K562 (cell line): Measurements from ENCODE around the gene MTTP. TPM values are rescaled to one million over a fixed set of nuclear protein-coding genes. Genes with fewer than 3 reads are reported as not detected.

Experiments used
- ATAC-seq: fragments of 200-7000 bp; cut with Tn5 transposase; 3 replicates; pipeline ENCODE4 v1.9.1; 2020; ENCODE audit warnings: moderate library complexity
- BruUV-seq: library from RNA; stranded (reverse); fragments of 400-500 nt; replicated peaks from 2 replicates; lab custom pipeline; 2021; lab: Mats Ljungman, UMichigan
- CTCF ChIA-PET: fragments of 300-600 bp; formaldehyde crosslinking; extraction: SDS; loops from one replicate; lab custom pipeline; 2021; ENCODE audit warnings: low intra/inter-chr PET ratio; lab: Yijun Ruan, JAX
- POLR2A ChIA-PET: fragments of 300-600, 350-650 bp; sonication (Branson Sonifier 250); formaldehyde crosslinking; extraction: SDS; loops from one replicate; lab custom pipeline; 2021; ENCODE audit warnings: antibody characterized with exemption, inconsistent platforms; lab: Yijun Ruan, JAX
- DNase-seq, 4 experiments: peaks; one replicate each; pipeline versions ENCODE4 v3.0.0 to v3.0.0-alpha.2; 2011 to 2018; ENCODE audit warnings: low spot score in 3 of 4, mixed read lengths in 3 of 4; ENCODE audit errors: extremely low read depth in 1 of 4
- FAIRE-seq: peaks from 2 replicates; lab custom pipeline; 2011; peaks lifted over from hg19 to GRCh38; lab: Jason Lieb, UNC
- H2AFZ ChIP-seq: 2 replicates; pipeline ENCODE4 v1.6.0; 2011; ENCODE audit warnings: low read depth, low read length, control low read depth, inconsistent platforms
- H3K27ac ChIP-seq: fragments of 200-600 bp; 3 replicates; pipeline ENCODE4 v1.8.0; 2011; ENCODE audit warnings: low read depth, mild to moderate bottlenecking, control low read depth, inconsistent platforms, low read length, moderate library complexity, mixed read lengths; ENCODE audit errors: extremely low read depth
- H3K27me3 ChIP-seq, 2 experiments: fragments of 300-600 bp in 1 of 2; 2 replicates in 1 of 2; 3 replicates in 1 of 2; pipeline versions ENCODE4 v1.6.0 to v1.8.0; 2011; ENCODE audit warnings: inconsistent platforms in 2 of 2, low read length in 2 of 2, mild to moderate bottlenecking in 1 of 2, mixed read lengths in 1 of 2, moderate library complexity in 1 of 2; ENCODE audit not compliant: control insufficient read depth in 2 of 2, insufficient read depth in 2 of 2
- H3K36me3 ChIP-seq: fragments of 300-600 bp; 3 replicates; pipeline ENCODE4 v1.8.0; 2011; ENCODE audit warnings: mild to moderate bottlenecking, low read length, inconsistent platforms; ENCODE audit not compliant: control insufficient read depth, insufficient read depth
- H3K4me1 ChIP-seq, 2 experiments: fragments of 200-600 bp in 1 of 2; replicated peaks in 1 of 2; 2 replicates in 1 of 2; 3 replicates in 1 of 2; pipeline versions ENCODE4 v1.5.1 to v1.8.0; 2011; ENCODE audit warnings: inconsistent platforms in 2 of 2, low read length in 2 of 2, mild to moderate bottlenecking in 1 of 2, mixed read lengths in 1 of 2, moderate library complexity in 1 of 2; ENCODE audit not compliant: control insufficient read depth in 2 of 2, insufficient read depth in 2 of 2
- H3K4me2 ChIP-seq: 2 replicates; pipeline ENCODE4 v1.6.1; 2011; ENCODE audit warnings: low read length, control low read depth, inconsistent platforms, mixed read lengths; ENCODE audit not compliant: insufficient read depth
- H3K4me3 ChIP-seq: fragments of 200-600 bp; sonication (generic), shearing (Covaris generic); 2 replicates; pipeline ENCODE4 v1.5.1; 2016; ENCODE audit warnings: control low read depth, inconsistent platforms
- H3K79me2 ChIP-seq: fragments of 200-600 bp; 3 replicates; pipeline ENCODE4 v1.8.0; 2011; ENCODE audit warnings: low read length, inconsistent platforms; ENCODE audit not compliant: control insufficient read depth, insufficient read depth
- H3K9ac ChIP-seq, 2 experiments: 2 replicates each; pipeline versions ENCODE4 v1.6.0 to v1.6.1; 2011; ENCODE audit warnings: low read depth in 2 of 2, low read length in 2 of 2, control low read depth in 1 of 2, inconsistent platforms in 1 of 2, mild to moderate bottlenecking in 1 of 2, mixed read lengths in 1 of 2; ENCODE audit not compliant: insufficient read depth in 1 of 2
- H3K9me1 ChIP-seq: one replicate; pipeline ENCODE4 v1.6.0; 2011; ENCODE audit warnings: inconsistent platforms, mild to moderate bottlenecking, low read length, moderate library complexity; ENCODE audit not compliant: control insufficient read depth, insufficient read depth
- H3K9me3 ChIP-seq: replicated peaks from 2 replicates; pipeline ENCODE4 v1.5.1; 2011; ENCODE audit warnings: low read depth, low read length, inconsistent platforms; ENCODE audit not compliant: control insufficient read depth, insufficient read depth
- H4K20me1 ChIP-seq: replicated peaks from 2 replicates; pipeline ENCODE4 v1.6.1; 2011; ENCODE audit warnings: low read length, inconsistent platforms, mixed read lengths; ENCODE audit not compliant: control insufficient read depth, insufficient read depth
- CREB3 ChIP-seq: fragments of 450-650 bp; conservative IDR thresholded peaks from 2 replicates; pipeline ENCODE4 v1.6.1; 2016; ENCODE audit warnings: missing genetic modification characterization, low read depth, mild to moderate bottlenecking, missing compliant biosample characterization, moderate library complexity
- NR2C2 ChIP-seq, 2 experiments: fragments of 200-800 bp in 1 of 2; sonication (Bioruptor generic) in 1 of 2; sonication (generic) in 1 of 2; formaldehyde crosslinking in 1 of 2; IDR thresholded peaks; 2 replicates each; pipeline versions ENCODE4 v1.6.1 to v1.8.0; 2016 to 2022; ENCODE audit warnings: mild to moderate bottlenecking in 1 of 2, missing compliant biosample characterization in 1 of 2, missing genetic modification characterization in 1 of 2, missing genetic modification reagents in 1 of 2
- NR3C1 ChIP-seq: sonication (generic); formaldehyde crosslinking; IDR thresholded peaks from 2 replicates; pipeline ENCODE4 v1.8.1; 2022; ENCODE audit warnings: missing genetic modification reagents
- POLR2A ChIP-seq: fragments of 450-650 bp; conservative IDR thresholded peaks from 2 replicates; pipeline ENCODE4 v1.6.1; 2016
- SPI1 ChIP-seq: IDR thresholded peaks from 2 replicates; pipeline ENCODE4 v1.6.1; 2011; ENCODE audit warnings: low read depth, low read length, control low read depth, borderline replicate concordance
- WGBS: fragments of 100-300 bp; shearing (Covaris generic); methylation state at CpG from one replicate; pipeline ENCODE4 v1.1.6; 2016; ENCODE audit warnings: low coverage, mixed read lengths; ENCODE audit not compliant: insufficient coverage; ENCODE audit errors: missing lambda C conversion rate; 5-methylcytosine and 5-hydroxymethylcytosine counted together
- in situ Hi-C: fragments of 300-500 bp; cut with MboI; formaldehyde crosslinking; loops from 4 replicates; pipeline ENCODE4 v1.15.0; 2018; ENCODE audit warnings: inconsistent platforms, mixed read lengths
- intact Hi-C: fragments of 100-400 bp; cut with micrococcal nuclease; formaldehyde crosslinking; loops from 2 replicates; pipeline ENCODE4 v1.14.2; 2022
- polyA plus RNA-seq, 8 experiments: library from polyadenylated mRNA; depleted of rRNA in 4 of 8; stranded (reverse) in 5 of 8; unstranded in 3 of 8; fragments of >200 nt; fragmentation: Nextera tagmentation in 2 of 8; fragmentation: Illumina TruSeq in 1 of 8; extraction: Ambion mirVana in 2 of 8; extraction: Trizol in 1 of 8; gene quantifications; 2 replicates each; pipeline versions ENCODE4 v1.2.1 to v1.2.3, GENCODE V29; 2011 to 2014; ENCODE audit warnings: inconsistent platforms in 1 of 8, missing spikeins in 1 of 8
- total RNA-seq, 7 experiments: library from RNA; depleted of rRNA in 6 of 7; stranded (reverse); fragments of >200 nt in 6 of 7; fragmentation: Illumina TruSeq in 2 of 7; extraction: Trizol in 2 of 7; gene quantifications; 2 replicates each; pipeline versions ENCODE4 v1.2.1 to v1.2.3, GENCODE V29; 2011 to 2021; ENCODE audit warnings: low replicate concordance in 1 of 7

The MTTP gene
- total and polyA plus RNA-seq, 9 of the 15 experiments (the other 6 are each of a cell fraction or from before 2014, with no cell fraction given) = 0.01 to 0.29 (median 0.04) TPM; not detected in 2

DNA sequence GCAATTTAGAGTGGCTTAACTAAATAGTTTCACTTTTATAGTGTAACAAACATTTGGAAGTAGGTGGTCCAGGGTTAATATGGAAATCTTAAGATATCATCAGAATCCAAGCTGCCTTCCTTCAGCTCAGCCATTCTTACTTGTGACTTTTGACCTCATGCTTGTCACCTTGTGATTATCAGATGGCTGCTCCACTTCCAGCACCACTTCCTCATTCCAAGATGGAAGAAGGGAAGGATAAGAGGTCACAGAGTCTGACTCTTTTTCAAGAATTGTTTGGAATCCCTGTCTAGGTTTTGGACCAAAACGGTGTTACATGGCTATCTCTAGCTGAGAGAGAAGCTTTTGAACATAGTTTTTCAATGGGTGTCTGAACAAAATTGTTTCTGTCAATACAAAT lies 39.9 kb downstream of the MTTP start:
- Histone ChIP-seq H3K79me2 (no peaks in the 10 kb centered on the region), H3K36me3 (no peaks in the 10 kb centered on the region), H3K27ac (no peak overlapping the region), H3K9me3 (no peaks in the 10 kb centered on the region), H4K20me1 (no peaks in the 10 kb centered on the region), H3K9ac (no peak overlapping the region), H3K4me1 (no peaks in the 10 kb centered on the region)
- DNase-seq (no peak), FAIRE-seq (no peak)
- ChIA-PET CTCF (no interaction called here), POLR2A (interaction anchor here (0.6 kb wide), 1 partner anchor 47 kb away, joined by 3 read pairs; no protein-coding TSS in a partner anchor)
- WGBS = 0% methylated on average over 1 of the region's 1 CpG
- in situ Hi-C loops = no loop called here
- intact Hi-C loops = no loop called here
- no peak for TF ChIP-seq CREB3 (tag)
- no peak for TF ChIP-seq NR3C1
- no peak for TF ChIP-seq POLR2A
- peak; percentile 67; the same call in 1 of the 2 replicates for TF ChIP-seq SPI1
- TF ChIP-seq NR2C2 (CRISPR knock-in tag; IDR thresholded peaks at IDR 0.05) = no peak
- TF ChIP-seq NR2C2 (tag; IDR thresholded peaks at IDR 0.05) = peak; percentile 48
- TF ChIP-seq, all 486 proteins: peak for 2
- Histone ChIP-seq H2AFZ (no peak overlapping the region), H3K27me3 (no peaks in the 10 kb centered on the region), H3K4me2 (no peak overlapping the region), H3K9me1 (no peaks in the 10 kb centered on the region), H3K4me3 (no peak overlapping the region)
- ATAC-seq = no peak
- BruUV-seq = no TSS peak
